Left renal pelvis (tissue), 4 donors: ENCODE measurements around the gene KIAA0319L. TPM values are rescaled to one million over a fixed set of nuclear protein-coding genes. Genes with fewer than 3 reads are reported as not detected.

Source experiments
- DNase-seq, 4 donors: peaks; one replicate each; pipeline ENCODE4 v3.0.0-alpha.2; 2013; ENCODE audit warnings: low read depth in 4 of 4, low spot score in 3 of 4
- polyA plus RNA-seq, 4 donors: library from polyadenylated mRNA; unstranded; fragments of 120-200 nt; gene quantifications; one replicate each; pipeline ENCODE4 v1.2.1, GENCODE V29; 2013; ENCODE audit not compliant: insufficient read length in 4 of 4

The KIAA0319L gene
- polyA plus RNA-seq, 4 donors, result 40.7 to 72.8 (median 62.3) TPM

DNA sequence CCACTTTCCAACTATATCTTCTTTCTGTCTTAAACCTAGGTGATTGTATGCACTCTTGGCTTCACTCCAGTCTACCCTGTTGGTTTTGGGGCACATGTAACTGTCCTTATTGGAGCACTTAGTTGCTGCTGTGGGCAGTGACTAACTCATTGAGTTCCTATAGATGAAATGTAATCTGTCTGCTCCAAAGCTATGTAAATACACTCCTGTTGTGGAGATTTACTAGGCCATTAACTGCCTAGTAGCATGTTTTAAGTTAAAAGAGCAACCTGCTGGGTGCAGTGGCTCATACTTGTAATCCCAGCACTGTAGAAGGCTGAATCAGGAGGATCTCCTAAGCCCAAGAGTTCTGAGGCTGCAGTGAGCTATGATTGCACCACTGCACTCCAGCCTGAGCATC, 151.1 kb downstream of the KIAA0319L start:
- DNase-seq, result no peak

DNA sequence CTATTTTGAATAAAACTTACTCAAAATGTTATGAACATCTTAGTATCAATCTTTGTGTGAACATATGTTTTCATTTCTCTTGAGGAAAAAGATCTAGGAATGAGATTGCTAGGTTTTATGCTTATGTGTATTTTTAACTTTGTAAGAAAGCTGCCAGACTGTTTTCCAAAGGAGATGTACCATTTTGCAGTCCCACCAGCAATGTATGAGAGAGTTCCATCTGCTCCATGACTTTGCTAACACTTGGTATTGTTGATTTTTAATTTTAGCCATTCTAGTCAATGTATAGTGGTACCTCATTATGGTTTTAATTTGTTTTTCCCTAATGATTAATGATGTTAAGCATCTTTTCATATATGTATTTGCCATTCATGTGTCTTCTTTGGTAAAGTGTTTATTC, 156.2 kb downstream of the KIAA0319L start:
- DNase-seq, result no peak

GRCh38 chr1:35398739-35399138, 158.5 kb downstream of the KIAA0319L start:
- no peak for DNase-seq

DNA sequence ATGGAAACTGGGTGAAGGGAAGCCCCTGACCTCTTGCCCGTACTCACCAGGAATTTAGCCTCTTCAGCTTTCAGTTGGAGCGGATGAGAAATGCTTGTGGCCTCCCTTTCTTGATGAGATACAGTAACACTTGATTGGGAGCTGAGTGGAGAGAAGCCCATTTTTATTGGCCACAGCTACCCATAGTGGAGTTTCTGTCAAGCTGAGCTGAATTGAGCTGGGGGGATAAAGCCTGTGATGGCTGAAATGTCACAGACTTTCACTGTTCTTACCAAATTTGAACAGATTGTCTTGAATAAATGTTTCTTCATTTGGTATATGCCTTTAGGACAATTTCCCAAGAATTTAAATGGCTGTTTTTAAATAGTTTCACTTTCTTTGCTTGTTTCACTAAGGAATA, 162.8 kb downstream of the KIAA0319L start:
- DNase-seq, result no peak

DNA sequence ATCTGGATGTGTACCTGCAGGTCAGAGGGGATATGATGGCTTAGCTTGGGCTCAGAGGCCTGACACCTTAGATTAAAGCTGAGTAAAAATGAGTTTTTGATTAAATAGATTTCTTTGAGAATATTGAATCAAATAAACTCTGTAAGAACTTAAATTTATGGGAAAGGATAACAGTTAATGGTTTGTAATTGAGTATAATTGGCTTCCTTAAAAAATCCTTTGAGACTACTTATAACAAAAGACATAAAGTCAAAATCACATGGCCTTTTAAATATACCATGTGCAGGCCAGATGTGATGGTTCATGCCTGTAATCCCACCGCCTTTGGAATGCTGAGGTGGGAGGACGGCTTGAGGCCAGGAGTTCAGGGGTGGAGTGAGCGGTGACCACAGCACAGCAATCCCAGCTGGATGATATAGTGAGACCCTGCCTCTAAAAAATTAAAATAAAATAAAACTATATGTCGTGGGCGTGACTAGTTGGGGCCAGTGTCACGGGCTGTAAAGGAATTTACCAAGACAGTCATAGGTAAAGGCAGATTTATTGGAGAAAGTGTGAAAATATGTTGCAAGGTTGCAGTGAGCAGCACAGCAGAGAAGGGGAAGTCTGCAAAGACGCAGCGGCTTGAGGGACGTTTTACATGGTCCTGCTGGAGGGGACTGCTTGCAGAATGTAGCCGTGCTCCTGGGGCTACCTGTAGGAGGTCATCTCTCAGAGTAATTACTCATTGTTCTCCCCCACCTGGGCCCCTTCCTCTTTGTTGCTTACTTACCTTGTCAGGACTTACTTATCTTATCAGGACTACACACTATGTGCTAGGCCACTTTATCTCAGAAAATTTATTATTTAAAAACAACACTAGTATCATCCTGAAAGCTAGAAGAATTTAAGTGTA, 166.4 kb downstream of the KIAA0319L start:
- DNase-seq, result no peak

DNA sequence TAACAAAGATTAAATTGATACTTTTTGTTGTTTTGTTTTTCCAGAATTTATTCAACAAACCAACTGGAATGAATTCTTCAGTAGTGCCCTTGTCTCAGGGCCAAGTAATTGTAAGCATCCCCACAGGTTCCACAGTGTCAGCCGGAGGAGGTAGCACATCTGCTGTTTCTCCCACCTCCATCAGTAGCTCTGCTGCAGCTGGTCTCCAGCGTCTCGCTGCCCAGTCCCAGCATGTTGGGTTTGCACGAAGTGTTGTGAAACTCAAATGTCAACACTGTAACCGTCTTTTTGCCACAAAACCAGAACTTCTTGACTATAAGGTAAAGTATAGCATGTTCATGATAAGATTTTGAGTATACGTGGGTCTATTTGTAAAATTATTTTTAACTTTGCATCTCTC, 170.2 kb downstream of the KIAA0319L start:
- no peak for DNase-seq

DNA sequence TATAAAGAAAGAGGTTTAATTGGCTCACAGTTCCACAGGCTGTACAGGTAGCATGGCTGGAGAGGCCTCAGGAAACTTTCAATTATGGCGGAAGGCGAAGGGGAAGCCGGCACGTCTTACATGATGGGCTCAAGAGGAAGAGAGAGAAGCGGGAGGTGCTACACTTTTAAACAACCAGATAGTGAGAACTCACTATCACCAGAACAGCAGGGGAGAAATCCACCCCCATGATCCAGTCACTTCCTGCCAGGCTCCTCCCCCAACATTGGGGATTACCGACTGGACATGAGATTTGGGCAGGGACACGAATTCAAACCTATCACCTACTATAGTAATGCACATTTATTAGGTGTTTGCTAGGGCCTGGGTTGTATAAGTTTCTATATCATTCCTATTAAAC, 170.9 kb downstream of the KIAA0319L start:
- DNase-seq, result no peak

Other genes with a start within 250 kb of the KIAA0319L start
- gene NCDN, start 396 bp upstream of the KIAA0319L start, polyA plus RNA-seq, result 10 to 100 TPM; 14.1 to 23.2 (median 17.6) TPM
- 1 to 10 TPM in 2 of 4 donors, under 1 TPM in 2; 0.61 to 2.4 (median 1.1) TPM for gene TFAP2E, start 15.9 kb upstream of the KIAA0319L start, polyA plus RNA-seq
- gene PSMB2, start 84.1 kb upstream of the KIAA0319L start, polyA plus RNA-seq, result 10 to 100 TPM; 71.4 to 91.6 (median 80.1) TPM
- 10 to 100 TPM in 1 of 4 donors, 1 to 10 TPM in 3; 9.3 to 22.8 (median 9.7) TPM for gene C1orf216, start 161.5 kb upstream of the KIAA0319L start, polyA plus RNA-seq
- gene CLSPN, start 212.6 kb upstream of the KIAA0319L start, polyA plus RNA-seq, result 10 to 100 TPM; 10.9 to 15.9 (median 13.3) TPM